ENCODE data around the gene RPS8.
"Not testable (repeated sequence)": the region's sequence is repeated elsewhere in the genome, so short reads cannot be mapped to it uniquely, and the experiment has no call there.

The RPS8 gene

DNA sequence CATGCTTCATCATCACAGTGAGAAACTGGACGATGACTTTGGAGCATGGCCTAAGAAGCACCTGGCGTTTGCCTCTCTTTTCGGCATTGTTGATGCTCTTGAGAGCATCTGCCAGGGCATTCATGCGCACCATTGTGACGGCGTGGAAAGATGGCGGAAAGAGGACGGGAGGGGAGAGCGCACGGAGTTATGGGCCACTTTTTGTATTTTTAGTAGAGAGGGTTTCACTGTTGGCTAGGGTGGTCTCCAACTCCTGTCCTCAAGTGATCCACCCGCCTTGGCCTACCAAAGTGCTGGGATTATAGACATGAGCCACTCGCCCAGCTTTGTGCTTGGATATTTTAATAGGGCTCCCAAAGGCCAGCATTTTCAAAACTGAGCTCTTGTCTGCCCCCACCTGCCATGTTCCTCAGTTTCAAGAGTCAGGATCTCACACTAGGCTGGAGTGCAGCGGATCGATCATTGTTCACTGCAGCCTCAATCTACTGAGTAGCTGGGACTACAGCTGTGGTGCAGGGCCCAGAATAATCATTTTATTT lies 5.3 kb downstream of the RPS8 start:
- no peak for DNase-seq (ENCODE audit: low read depth in 2 of 2)

DNA sequence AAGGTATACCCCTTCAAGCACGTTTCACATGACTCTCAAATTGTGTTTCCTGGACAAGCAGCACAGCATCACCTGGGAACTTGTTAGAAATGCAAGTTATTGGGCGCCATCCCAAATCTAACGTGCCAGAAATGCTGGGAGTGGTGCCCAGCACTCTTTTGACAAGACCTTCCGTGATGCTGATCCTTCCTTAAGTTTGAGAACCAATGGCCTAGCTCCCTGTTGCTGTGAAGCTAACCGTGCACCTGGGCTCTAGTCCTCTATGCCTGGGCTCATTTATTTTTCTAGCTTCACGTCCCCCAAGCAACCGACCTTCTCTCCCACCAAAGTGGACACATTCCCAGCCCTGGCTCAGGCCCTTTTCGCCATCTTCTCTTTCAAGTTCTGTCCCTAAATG lies 8.4 kb downstream of the RPS8 start:
- DNase-seq (ENCODE audit: low read depth in 2 of 2) = no peak

DNA sequence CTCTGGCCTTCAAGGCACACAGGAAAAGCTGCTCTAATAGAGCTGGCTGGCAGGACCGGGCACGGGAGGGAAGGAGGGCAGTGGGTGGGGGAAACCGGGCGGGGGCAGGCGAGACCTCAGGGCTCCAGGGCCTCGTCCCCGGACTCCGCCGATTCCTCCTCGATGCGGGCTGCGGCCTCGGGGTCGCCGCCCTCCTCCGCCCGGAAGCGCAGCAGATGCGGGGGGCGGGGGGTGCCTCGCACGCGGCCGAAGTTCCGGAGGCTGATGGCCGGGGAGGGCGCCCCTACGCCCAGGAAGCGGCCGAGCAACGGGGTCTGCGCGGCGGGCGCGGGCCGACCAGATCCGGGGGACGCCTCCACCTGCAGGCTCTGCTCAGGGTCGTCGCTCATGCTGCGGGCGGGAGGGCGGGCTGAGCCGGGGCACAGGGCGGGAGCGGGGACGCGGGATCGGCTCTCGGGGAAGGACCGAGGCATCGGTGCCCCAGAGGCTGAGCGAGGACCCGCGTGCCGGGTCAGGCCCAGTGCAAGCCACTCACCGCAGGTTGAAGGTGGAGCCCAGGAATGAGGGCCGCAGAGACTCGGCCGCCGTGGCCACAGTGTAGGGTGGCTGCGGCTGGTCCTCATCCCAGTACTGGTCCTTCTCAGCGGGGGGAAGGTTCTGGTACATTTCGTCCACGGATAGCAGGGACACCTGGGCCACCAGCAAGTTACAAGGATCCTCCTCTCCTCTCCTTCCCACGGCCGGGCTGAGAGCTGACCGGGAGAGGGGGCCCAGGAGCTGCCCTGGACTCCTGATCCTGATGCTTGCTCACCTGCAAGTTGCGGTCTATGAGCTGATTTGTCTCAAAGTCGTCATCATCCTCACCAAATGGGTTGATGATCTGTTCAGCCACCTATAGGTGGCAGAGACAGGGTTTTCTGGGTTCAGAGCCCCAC lies 9.0 kb downstream of the RPS8 start:
- no peak for DNase-seq (ENCODE audit: low read depth in 2 of 2)

DNA sequence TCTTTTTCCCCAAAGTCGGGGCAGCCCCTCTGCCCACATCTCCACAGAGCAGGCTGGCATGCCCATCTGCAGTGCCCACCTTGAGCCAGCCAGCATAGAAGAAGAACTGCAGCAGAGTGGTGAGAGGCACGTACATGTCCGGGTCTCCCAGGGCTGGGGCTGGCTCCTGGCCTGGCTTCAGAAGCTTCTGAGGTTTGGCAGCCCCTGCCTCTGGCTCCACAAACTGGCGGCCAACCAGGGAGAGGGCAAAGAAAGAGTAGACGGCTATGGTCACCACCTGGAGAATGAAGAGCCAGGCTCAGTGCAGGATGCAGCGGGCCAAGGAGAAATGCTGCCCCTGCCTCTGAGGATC lies 9.7 kb downstream of the RPS8 start:
- DNase-seq (ENCODE audit: low read depth in 2 of 2) = no peak

DNA sequence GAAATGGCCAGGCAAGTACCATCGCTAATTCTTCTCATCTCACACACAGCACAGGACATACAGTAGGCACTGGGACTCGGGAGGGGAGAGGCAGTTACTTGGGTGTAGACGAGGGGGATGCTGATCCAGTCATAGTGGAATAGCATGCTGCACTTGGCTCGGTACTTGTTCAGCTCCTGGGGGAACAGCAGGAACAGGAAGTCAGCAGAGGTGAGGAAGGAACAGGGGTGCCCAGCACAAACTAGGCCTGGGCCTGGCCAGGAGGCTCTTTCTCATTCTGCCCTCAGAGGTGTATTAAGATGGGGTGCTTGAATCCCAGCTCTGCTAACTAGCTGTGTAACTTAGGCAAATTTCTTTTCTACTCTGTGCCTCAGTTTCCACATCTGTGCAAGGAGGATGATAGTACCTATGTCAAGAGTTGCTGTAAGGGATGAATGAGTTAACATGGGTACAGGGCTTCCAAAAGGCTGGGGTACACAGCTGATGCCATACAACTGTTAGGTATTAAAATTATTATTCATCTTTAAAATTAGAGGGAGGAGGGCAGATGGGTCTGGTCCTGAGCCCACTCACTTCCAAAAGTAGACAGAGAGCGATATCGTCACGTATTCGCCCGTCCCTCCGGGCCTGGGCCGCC lies 10.3 kb downstream of the RPS8 start:
- DNase-seq (ENCODE audit: low read depth in 2 of 2) = no peak

DNA sequence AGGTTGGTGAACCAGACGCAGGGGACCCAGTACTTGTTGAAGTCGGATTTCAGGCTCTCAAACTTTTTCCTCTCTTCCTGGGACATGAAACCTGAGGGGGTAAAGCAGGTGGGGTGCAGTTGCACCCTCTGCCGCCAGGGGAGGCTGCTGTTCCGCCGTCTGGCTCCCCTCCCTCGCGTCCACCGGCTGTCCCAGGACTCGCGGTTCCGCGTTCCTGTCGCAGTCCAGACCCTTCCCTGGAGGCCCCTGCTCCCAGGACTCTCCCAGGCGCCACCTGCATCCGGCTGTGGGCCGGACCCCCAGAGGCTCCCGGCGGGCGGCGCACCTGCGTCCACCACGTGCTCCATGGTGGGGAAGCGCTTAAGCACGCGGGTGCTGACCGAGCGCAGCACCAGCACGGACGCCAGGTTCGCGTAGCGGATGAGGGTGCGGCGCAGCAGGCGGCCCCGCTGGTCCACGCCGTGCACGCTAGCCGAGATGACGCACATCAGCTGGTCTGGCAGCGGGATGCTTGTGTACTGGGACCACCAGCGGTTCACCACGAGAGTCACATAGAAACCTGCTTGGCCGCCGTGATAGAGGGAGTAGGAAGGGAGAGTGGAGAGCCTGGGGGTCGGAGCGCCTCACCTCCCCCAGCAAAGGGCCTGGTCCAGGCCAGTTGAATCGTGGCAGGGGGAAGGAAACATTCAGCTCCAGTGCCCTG lies 10.9 kb downstream of the RPS8 start:
- DNase-seq (ENCODE audit: low read depth in 2 of 2) = peak; percentile 59 to 61

DNA sequence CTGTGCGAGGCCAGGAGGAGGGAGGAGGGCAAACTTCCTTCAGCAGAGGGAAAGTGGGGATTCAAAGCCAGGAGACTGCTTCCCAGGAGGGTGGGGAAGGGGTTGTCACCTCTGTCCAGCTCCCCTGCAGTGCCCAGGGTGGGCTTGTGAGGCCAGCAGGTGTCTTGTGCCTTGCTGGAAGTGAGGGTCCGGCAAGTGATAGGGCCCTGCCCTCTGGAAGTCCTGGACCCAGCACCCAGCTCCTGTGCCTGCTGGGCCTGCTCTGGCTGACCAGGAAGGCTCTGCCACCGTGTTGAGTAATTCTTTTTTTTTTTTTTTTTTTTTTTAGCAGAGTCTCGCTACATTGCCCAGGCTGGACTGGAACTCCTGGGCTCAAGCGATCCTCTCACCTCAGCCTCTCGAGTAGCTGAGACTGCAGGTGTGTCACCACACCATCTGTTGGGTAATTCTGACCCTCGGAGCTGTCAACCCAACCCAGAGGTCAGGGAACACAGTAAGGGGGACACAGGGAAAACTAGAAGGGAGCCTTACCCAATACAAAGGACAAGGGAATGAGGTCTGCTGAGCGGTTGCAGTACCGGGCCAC lies 11.6 kb downstream of the RPS8 start:
- DNase-seq (ENCODE audit: low read depth in 2 of 2) = no peak

DNA sequence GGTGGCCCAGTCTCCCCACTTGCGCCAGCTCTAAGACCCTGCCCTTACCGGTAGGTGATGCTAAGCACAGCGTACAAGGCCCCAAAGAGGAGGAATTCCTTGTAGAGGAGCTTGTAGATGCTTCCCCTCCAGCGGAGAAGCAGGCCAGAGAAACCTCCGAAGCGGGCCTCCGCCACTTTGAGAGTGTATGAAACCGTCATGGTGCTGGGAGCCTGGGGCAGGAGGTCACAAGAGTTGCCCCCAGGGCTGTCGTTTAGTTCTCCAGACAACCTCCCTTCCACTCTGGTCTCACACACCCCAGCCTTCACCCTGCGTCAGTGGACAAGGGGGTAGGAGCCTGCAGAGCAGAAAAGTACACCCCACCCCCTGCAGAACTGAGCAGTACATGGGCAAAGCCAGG lies 12.2 kb downstream of the RPS8 start:
- no peak for DNase-seq (ENCODE audit: low read depth in 2 of 2)

DNA sequence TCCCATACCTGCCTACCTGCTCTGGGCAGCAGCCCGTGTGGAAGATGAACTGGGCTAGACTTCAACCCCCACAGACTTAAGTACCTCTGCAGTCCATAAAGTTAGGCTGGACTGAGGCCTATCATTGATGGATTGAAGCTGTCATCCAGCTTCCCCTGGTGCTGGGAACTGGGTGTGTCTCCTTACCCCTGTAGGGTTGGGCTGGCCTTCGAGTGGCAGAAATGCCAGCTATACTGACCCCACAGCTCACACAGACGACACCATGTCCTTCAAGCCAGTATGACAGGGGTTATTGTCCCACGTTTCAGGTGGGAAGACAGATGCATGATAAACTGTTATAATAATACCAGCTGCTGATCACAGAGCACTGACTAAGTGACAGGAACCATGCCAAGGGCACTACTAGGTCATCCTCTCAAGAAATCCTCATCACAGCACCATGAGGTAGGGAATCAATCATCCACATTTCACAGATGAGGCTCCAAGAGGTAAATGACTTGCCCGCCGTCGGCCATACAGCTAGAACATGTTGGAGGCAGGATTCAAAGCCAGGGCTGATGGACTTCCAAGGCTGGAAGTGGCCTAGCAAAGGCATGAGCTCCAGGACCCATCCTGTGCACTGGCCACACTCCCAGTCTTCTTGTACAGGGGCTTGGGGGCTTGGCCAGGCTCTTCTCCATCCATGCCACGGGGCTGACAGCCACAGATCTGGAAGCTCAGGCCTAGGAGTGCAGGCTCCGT lies 12.9 kb downstream of the RPS8 start, which contains the start of gene BEST4:
Gene BEST4 (minus strand): TSS at position 51 of the 741 bp plus-strand sequence. CDS start 465 bp downstream, outside the sequence.
- no peak for DNase-seq (ENCODE audit: low read depth in 2 of 2)

DNA sequence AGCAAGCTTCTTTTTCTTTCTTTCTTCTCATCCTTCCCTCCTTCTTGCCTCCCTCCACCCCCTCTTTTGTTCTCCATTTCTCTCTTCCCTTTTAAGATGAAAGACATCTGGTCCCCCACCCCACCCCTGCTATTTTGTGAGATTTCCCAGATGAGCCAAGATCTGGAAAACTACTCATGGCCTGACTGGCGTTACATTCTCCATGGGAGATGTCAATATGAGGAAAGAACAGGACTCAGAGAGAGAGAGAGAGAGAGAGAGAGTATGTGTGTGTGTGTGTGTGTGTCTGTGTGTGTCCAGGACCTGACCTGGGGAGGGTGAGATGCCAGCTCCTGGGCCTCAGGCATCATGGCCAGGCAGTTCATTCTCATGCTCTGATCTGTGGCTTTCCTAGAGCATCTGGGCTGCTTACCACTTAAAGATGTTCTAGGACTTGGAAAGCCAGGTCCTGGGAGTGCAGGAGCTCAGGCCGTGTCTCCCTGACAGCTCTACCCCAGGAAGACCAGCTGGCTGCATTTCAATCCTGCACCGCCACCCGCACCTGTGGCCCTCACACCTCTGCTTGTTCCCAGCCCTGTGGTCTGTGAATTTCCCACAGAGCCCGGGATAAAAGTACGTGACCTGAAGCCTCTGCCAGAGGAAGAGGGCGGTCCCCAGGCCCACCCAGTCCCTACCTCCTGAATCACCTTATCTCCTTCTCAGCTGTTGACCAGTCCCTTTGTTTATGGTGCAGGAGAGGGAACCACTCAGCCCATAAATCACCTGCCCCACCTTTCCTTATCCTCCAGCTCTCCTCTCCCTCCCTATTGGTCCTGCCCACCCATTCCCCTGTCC lies 15.8 kb downstream of the RPS8 start:
- no peak for DNase-seq (ENCODE audit: low read depth in 2 of 2)

DNA sequence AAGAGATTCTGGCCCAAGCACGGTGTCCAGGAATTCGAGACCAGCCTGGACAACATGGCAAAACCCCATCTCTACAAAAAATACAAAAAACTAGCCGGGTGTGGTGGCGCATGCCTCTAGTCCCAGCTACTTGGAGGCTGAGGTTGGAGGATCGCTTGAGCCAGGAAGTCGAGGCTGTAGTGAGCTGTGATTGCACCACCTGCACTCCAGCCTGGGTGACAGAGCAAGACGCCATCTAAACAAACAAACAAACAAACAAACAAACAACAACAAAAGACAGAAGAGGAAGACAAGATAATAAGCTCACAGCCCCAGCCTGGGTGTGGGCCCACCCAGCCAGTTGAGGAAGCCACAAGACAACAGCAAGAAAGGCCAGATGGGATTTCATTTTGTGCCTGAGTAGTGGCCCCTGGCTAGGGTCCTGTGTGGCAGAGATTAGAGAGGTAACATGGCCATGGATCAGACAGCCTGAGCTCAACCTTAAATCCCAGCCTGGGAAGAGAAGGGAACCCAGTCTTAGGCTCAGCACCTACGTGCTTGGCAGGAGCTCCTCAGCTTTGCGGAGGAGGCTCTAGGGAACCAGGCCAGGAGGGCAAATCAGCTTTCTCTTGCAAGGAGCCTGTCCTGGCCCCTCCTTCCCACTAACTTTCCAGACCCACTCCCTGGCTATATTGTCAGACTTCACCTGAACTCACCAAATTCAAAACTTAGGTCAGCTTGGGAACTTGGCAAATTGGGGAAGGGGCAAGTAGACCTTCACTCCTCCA lies 17.6 kb downstream of the RPS8 start:
- no peak for DNase-seq (ENCODE audit: low read depth in 2 of 2)

DNA sequence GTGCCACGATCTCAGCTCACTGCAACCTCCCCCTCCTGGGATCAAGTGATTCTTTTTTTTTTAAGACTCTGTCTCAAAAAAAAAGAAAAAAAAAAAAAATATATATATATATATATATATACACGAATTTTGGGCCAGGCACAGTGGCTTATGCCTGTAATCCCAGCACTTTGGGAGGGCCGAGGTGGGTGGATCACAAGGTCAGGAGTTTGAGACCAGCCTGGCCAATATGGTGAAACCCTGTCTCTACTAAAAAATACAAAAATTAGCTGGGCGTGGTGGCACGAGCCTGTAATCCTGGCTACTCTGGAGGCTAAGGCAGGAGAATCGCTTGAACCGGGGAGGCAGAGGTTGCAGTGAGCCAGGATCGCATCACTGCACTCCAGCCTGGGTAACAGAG lies 22.5 kb downstream of the RPS8 start:
- not testable (repeated sequence) for DNase-seq (ENCODE audit: low read depth in 2 of 2)

DNA sequence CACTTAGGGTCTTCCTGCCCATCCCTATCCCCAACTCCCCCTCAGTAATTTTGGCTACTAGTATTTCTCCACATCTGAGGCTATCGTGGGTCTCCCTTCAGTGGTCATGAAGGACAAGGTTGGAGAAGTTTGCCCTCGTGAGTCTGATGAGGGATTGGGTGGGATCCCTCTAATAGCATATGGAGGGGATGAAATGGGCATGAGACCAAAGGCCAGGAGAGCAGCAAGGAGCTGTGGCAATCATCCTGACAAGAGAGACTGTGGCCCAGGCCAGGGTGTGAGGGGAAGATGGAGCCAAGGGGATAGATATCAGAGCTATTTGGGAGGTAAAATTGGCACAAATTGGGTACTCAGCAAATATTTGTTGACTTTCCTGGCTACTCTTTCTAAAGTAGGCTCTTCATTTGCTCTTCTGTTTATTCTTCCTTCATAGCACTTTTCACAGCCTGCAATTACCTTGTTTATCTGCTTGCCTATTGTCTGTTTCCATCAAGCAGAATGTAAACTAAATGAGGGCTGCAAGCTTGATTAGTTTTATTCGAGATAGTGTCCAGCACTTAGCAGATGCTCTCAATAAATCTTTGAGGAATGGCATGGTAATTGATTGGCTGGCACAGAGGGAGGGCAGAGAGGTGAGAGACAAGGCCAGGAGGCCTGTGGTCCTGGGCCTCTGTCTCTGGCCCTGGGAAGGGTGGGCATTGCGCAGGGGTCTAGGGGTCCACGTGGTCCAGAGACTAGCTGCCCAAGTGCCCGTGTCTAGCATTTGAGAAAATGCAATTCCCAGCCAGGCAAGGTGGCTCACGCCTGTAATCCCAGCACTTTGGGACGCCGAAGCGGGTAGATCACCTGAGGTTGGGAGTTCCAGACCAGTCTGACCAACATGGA lies 23.4 kb downstream of the RPS8 start:
- DNase-seq (ENCODE audit: low read depth in 2 of 2) = no peak

DNA sequence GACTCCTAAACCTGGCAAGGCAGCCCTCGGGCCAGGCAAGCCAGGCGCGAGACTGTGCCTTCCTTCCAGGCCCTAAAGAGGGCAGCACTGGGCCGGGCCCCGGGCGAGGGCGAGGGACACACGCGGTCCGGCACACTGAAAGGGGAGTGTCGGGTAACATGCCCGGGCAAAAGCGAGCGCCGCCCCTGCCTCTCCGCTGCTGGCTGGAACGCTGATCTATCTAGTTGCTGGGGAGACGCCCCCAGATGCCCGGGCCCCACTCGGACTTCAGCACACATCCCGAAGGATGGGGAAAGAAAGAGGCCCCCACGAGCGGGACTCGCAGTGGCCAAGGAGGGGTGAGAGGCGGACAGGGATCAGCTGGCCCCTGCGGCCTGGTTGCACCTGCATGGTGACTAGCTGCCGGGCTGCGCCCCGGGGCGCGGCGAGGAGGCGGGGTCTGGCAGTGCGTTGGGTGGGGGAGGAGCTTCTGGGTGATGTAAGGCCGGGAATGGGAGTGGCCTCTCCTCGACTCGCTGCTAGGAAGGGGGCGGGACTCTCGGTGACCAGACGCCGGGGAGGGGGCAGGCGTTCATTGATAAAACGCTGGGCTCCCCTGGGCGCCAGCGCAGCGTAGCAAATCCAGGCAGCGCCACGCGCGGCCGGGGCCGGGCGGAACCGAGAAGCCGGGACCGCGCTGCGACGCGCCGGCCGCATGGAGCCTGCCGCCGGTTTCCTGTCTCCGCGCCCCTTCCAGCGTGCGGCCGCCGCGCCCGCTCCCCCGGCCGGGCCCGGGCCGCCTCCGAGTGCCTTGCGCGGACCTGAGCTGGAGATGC lies 24.6 kb downstream of the RPS8 start, which contains the start of gene PLK3:
Gene PLK3 (plus strand): TSS at position 608 of the 815 bp plus-strand sequence. CDS start 87 bp downstream, at position 695.
- peak; percentile 96 to 97 for DNase-seq (ENCODE audit: low read depth in 2 of 2)

DNA sequence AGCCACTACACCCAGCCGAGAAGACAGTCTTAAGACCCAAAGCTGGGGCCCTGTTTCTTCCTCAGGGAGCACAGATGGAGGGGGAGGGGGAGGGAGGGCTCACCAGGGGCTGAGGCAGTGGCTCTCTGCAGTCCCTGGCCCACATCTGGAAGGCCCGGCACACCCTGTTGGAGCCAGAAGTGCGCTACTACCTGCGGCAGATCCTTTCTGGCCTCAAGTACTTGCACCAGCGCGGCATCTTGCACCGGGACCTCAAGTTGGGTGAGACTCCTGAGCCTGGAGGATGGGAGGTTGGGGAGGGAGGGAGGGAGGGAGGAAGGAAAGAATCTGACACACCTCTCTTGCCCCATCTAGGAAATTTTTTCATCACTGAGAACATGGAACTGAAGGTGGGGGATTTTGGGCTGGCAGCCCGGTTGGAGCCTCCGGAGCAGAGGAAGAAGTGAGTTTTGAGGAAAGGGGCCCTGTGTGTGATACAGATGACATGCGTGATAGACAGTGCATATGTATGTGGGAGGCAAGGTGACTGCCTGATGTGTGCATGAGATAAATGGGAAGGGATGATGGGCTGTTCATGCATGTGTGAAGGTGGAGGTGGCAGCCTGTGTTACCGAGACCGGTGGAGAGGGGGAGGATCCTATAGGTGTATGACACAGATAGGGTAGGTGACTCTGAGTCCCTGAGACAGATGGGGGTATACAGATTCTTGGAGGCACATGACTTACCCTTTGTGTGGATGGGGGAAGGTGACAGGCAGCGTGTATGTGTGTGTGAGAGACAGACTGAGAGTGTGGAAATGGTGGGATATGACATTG lies 26.4 kb downstream of the RPS8 start:
- no peak for DNase-seq (ENCODE audit: low read depth in 2 of 2)

DNA sequence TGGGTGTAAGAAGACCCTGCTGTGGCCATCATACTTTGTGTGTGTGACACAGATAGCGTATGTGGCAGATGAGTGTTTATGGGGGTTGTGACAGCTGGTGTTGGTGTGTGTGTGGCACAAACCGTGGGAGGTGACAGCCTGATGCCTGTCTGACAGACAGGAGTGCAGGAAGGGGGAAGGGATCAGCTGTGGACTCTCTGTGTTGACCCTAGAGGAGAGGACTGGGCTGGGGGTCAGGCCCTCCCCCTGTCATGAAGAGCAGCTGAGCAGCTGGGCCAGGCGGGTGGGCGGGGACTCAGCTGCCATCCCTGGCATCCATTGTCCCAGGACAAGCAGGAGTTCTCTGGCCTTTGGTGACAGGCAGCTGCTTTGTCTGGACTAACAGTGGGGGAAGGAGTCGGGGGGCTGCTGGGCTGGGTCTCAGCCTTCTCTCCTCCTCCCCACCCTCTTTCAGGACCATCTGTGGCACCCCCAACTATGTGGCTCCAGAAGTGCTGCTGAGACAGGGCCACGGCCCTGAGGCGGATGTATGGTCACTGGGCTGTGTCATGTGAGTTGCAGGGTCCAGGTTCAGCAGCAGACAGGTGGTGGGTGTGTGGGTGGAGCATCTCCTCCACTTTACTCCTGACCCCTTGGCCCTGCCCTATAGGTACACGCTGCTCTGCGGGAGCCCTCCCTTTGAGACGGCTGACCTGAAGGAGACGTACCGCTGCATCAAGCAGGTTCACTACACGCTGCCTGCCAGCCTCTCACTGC lies 27.1 kb downstream of the RPS8 start:
- DNase-seq (ENCODE audit: low read depth in 2 of 2) = no peak

Data from activated CD8-positive, alpha-beta memory T cell treated with anti-CD3 and anti-CD28 coated beads for 4 hours (primary cell).